ENCODE data around the gene NDFIP2. TPM values are rescaled to one million over a fixed set of nuclear protein-coding genes. Genes with fewer than 3 reads are reported as not detected.

NDFIP2 gene
- total and polyA plus RNA-seq, 2 donors from 2014 or later, result 28.7 to 52.2 TPM

DNA sequence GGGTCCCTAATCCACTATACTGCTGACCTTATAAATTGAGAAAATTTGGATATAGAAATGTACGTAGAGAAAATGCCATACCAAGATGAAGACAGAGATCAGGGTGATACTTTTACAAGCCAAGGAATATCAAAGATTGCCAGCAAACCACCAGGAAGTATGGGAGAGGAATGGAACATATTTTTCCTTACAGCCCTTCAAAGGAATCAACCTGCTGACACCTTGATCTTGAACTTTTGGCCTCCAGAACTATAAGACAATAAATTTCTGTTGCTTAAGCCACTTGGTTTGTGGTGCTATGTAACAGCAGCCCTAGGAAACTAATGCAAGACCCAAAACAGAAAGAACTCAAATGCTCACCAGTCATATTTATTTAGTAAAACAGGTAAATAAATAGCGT is 10.3 kb upstream of the NDFIP2 start:
- Histone ChIP-seq H3K36me3 (ENCODE audit: control insufficient read depth in 2 of 3, insufficient read depth in 3 of 3, low read length in 3 of 3) (no peaks in the 10 kb centered on the region), H3K27ac (ENCODE audit: low read depth in 2 of 2, low read length in 2 of 2) (no peak overlapping the region), H3K4me3 (ENCODE audit: low read length in 3 of 3) (no peak overlapping the region), H3K27me3 (ENCODE audit: control insufficient read depth, insufficient read depth, low read length) (no peaks in the 10 kb centered on the region), H3K9ac (ENCODE audit: low read length in 3 of 3) (no peak overlapping the region), H3K9me3 (ENCODE audit: control insufficient read depth in 2 of 3, insufficient read depth in 1 of 3, low read length in 3 of 3) (no peaks in the 10 kb centered on the region), H3K4me1 (ENCODE audit: control insufficient read depth in 2 of 3, insufficient read depth in 2 of 3, low read depth in 1 of 3, low read length in 3 of 3) (no peaks in the 10 kb centered on the region)
- FAIRE-seq (no peak), DNase-seq (no peak)
- intact Hi-C loops (cut with DNase I), result no loop called here
- TF ChIP-seq, protein P1, sequence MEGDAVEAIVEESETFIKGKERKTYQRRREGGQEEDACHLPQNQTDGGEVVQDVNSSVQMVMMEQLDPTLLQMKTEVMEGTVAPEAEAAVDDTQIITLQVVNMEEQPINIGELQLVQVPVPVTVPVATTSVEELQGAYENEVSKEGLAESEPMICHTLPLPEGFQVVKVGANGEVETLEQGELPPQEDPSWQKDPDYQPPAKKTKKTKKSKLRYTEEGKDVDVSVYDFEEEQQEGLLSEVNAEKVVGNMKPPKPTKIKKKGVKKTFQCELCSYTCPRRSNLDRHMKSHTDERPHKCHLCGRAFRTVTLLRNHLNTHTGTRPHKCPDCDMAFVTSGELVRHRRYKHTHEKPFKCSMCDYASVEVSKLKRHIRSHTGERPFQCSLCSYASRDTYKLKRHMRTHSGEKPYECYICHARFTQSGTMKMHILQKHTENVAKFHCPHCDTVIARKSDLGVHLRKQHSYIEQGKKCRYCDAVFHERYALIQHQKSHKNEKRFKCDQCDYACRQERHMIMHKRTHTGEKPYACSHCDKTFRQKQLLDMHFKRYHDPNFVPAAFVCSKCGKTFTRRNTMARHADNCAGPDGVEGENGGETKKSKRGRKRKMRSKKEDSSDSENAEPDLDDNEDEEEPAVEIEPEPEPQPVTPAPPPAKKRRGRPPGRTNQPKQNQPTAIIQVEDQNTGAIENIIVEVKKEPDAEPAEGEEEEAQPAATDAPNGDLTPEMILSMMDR (IDR thresholded peaks at IDR 0.05; ENCODE audit: borderline replicate concordance, extremely low read depth, insufficient read depth), result no peak

DNA sequence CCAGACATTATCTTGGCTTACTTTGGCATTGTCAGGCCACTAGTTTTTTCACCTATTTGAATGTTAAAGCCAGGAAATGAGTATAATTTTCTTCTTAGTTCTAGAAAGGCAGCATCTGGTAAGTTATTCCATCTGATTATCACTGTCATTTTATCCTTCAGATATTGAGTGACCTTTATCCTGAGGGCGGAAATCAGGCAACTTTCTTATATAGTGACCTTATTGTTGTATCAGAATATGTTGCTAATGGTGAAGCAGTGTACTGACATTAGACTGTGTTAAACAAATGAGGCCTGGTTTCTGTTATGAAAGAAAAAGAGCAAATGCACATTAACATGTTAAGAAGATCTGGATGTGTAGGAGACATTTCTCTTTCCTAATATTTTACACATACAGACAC is 5.4 kb upstream of the NDFIP2 start:
- no peaks in the 10 kb centered on the region for H3K9me3 ChIP-seq (ENCODE audit: control insufficient read depth in 2 of 3, insufficient read depth in 1 of 3, low read length in 3 of 3)
- H3K27ac ChIP-seq (ENCODE audit: low read depth in 2 of 2, low read length in 2 of 2), result no peak overlapping the region
- intact Hi-C loops (cut with DNase I), result no loop called here
- TF ChIP-seq, protein P1 (IDR thresholded peaks at IDR 0.05; ENCODE audit: borderline replicate concordance, extremely low read depth, insufficient read depth), result no peak
- no peaks in the 10 kb centered on the region for H3K36me3 ChIP-seq (ENCODE audit: control insufficient read depth in 2 of 3, insufficient read depth in 3 of 3, low read length in 3 of 3)
- DNase-seq, result no peak
- no peak for FAIRE-seq
- no peak overlapping the region for H3K9ac ChIP-seq (ENCODE audit: low read length in 3 of 3)
- H3K27me3 ChIP-seq (ENCODE audit: control insufficient read depth, insufficient read depth, low read length), result no peaks in the 10 kb centered on the region
- H3K4me1 ChIP-seq (ENCODE audit: control insufficient read depth in 2 of 3, insufficient read depth in 2 of 3, low read depth in 1 of 3, low read length in 3 of 3), result no peaks in the 10 kb centered on the region
- H3K4me3 ChIP-seq (ENCODE audit: low read length in 3 of 3), result no peak overlapping the region

GRCh38 chr13:79477968-79478367 is 3.0 kb upstream of the NDFIP2 start:
- intact Hi-C loops (cut with DNase I), result no loop called here
- FAIRE-seq (no peak), DNase-seq (no peak)
- no peaks in the 10 kb centered on the region for H3K4me1 ChIP-seq (ENCODE audit: control insufficient read depth in 2 of 3, insufficient read depth in 2 of 3, low read depth in 1 of 3, low read length in 3 of 3)
- no peaks in the 10 kb centered on the region for H3K27me3 ChIP-seq (ENCODE audit: control insufficient read depth, insufficient read depth, low read length)
- TF ChIP-seq, protein P1 (IDR thresholded peaks at IDR 0.05; ENCODE audit: borderline replicate concordance, extremely low read depth, insufficient read depth), result no peak
- H3K9ac ChIP-seq (ENCODE audit: low read length in 3 of 3), result no peak overlapping the region
- no peaks in the 10 kb centered on the region for H3K9me3 ChIP-seq (ENCODE audit: control insufficient read depth in 2 of 3, insufficient read depth in 1 of 3, low read length in 3 of 3)
- H3K36me3 ChIP-seq (ENCODE audit: control insufficient read depth in 2 of 3, insufficient read depth in 3 of 3, low read length in 3 of 3), result no peaks in the 10 kb centered on the region
- no peak overlapping the region for H3K27ac ChIP-seq (ENCODE audit: low read depth in 2 of 2, low read length in 2 of 2)
- no peak overlapping the region for H3K4me3 ChIP-seq (ENCODE audit: low read length in 3 of 3)

GRCh38 chr13:79479882-79480281 is 1.1 kb upstream of the NDFIP2 start:
- Histone ChIP-seq H3K9ac (ENCODE audit: low read length in 3 of 3) (no peak overlapping the region), H3K9me3 (ENCODE audit: control insufficient read depth in 2 of 3, insufficient read depth in 1 of 3, low read length in 3 of 3) (no peaks in the 10 kb centered on the region), H3K27me3 (ENCODE audit: control insufficient read depth, insufficient read depth, low read length) (no peaks in the 10 kb centered on the region), H3K36me3 (ENCODE audit: control insufficient read depth in 2 of 3, insufficient read depth in 3 of 3, low read length in 3 of 3) (no peaks in the 10 kb centered on the region), H3K4me3 (ENCODE audit: low read length in 3 of 3) (no peak overlapping the region), H3K4me1 (ENCODE audit: control insufficient read depth in 2 of 3, insufficient read depth in 2 of 3, low read depth in 1 of 3, low read length in 3 of 3) (no peaks in the 10 kb centered on the region), H3K27ac (ENCODE audit: low read depth in 2 of 2, low read length in 2 of 2) (no peak overlapping the region)
- intact Hi-C loops (cut with DNase I), result no loop called here
- no peak for DNase-seq
- FAIRE-seq, result no peak
- TF ChIP-seq, protein P1 (IDR thresholded peaks at IDR 0.05; ENCODE audit: borderline replicate concordance, extremely low read depth, insufficient read depth), result no peak
